Measurements from ENCODE around the gene SASH1. TPM values are rescaled to one million over a fixed set of nuclear protein-coding genes. Genes with fewer than 3 reads are reported as not detected.

SASH1 gene
- total RNA-seq, 1 experiment from 2014 or later: 33.2 TPM

- WGBS (ENCODE audit: extremely low coverage, insufficient read length, low lambda C conversion rate): no CpG with 5 or more reads among the region's 6 CpGs
- H3K9me3 ChIP-seq (ENCODE audit: control insufficient read depth, low read depth, low read length): no peaks in the 10 kb centered on the region
- H3K4me1 ChIP-seq (ENCODE audit: insufficient read depth, low read length): peaks cover 5% of the 10 kb centered on the region; the same call in 1 of the 2 replicates
- no peak overlapping the region for H2AFZ ChIP-seq (ENCODE audit: low read length)
- Mint-ChIP-seq H3K27me3 (ENCODE audit: low read depth) (no peaks in the 10 kb centered on the region), H3K36me3 (ENCODE audit: insufficient read depth in 1 of 3, low read depth in 3 of 3) (no peaks in the 10 kb centered on the region), H3K4me3 (no peak overlapping the region), H3K27ac (peak overlapping the region; percentile 16 to 32 (median 16); a peak in 2 of 7 replicates), H3K9me3 (no peaks in the 10 kb centered on the region), H3K4me1 (peaks cover 24 to 28% of the 10 kb centered on the region in 2 experiments)
- no peak overlapping the region for H4K91ac ChIP-seq (ENCODE audit: insufficient read length, low read depth, low read length)
- no peak overlapping the region for H3K18ac ChIP-seq (ENCODE audit: insufficient read length, low read depth, low read length)
- H3K14ac ChIP-seq (ENCODE audit: insufficient read depth, low read length): no peak overlapping the region
- no peak overlapping the region for H4K8ac ChIP-seq (replicated peaks; ENCODE audit: insufficient read length, low read depth, low read length)
- H3K4ac ChIP-seq (ENCODE audit: low read depth, low read length): no peak overlapping the region
- H2AK5ac ChIP-seq (ENCODE audit: insufficient read length, low read length): no peak overlapping the region
- no peak overlapping the region for H2BK120ac ChIP-seq (ENCODE audit: low read depth, low read length, poor library complexity, severe bottlenecking)
- H4K20me1 ChIP-seq (ENCODE audit: control insufficient read depth, insufficient read depth, insufficient read length): no peaks in the 10 kb centered on the region
- no peaks in the 10 kb centered on the region for H3K27me3 ChIP-seq (ENCODE audit: insufficient read depth, low read length)
- H2BK20ac ChIP-seq (ENCODE audit: low read depth, low read length, poor library complexity, severe bottlenecking): no peak overlapping the region
- peaks cover 2% of the 10 kb centered on the region for H3K23me2 ChIP-seq (ENCODE audit: insufficient read length, low read depth, low read length, poor library complexity, severe bottlenecking)
- no peak for TF ChIP-seq CTCF (conservative IDR thresholded peaks at IDR 0.05)
- H3K79me2 ChIP-seq (ENCODE audit: insufficient read depth, low read length): no peaks in the 10 kb centered on the region
- no peaks in the 10 kb centered on the region for H3K79me1 ChIP-seq (ENCODE audit: insufficient read depth, low read depth, low read length, poor library complexity, severe bottlenecking)
- H3T11ph ChIP-seq (ENCODE audit: low read length): no peak overlapping the region
- H2BK15ac ChIP-seq (ENCODE audit: low read depth, low read length): no peak overlapping the region
- H3K4me2 ChIP-seq (ENCODE audit: insufficient read depth, insufficient read length, low read length): no peak overlapping the region
- H2BK5ac ChIP-seq (ENCODE audit: insufficient read length, low read length): no peak overlapping the region
- no peak overlapping the region for H3K27ac ChIP-seq (ENCODE audit: insufficient read length, low read depth, low read length)
- H3K9ac ChIP-seq (ENCODE audit: extremely low read depth, insufficient read length, low read length): no peak overlapping the region
- no peak overlapping the region for H4K5ac ChIP-seq (ENCODE audit: insufficient read length, low read depth, low read length)
- H2BK12ac ChIP-seq (ENCODE audit: insufficient read length, low read depth, low read length): no peak overlapping the region
- no peak overlapping the region for H3K56ac ChIP-seq (ENCODE audit: insufficient read length, low read depth, low read length)
- H3K23ac ChIP-seq (ENCODE audit: insufficient read length, low read depth, low read length): no peak overlapping the region
- DNase-seq: no peak
These were observed 123.0 kb downstream of the SASH1 start for GRCh38 chr6:148465670-148466069.
